Osteocyte (in vitro differentiated cells): ENCODE data around the gene RXRA. TPM values are rescaled to one million over a fixed set of nuclear protein-coding genes. Genes with fewer than 3 reads are reported as not detected.

ENCODE experiments used
- DNase-seq: peaks from one replicate; pipeline ENCODE4 v3.0.0; 2021; ENCODE audit warnings: mixed read lengths; ENCODE audit not compliant: unreplicated experiment; ENCODE audit errors: extremely low spot score
- H3K27ac Mint-ChIP-seq: one replicate; pipeline ENCODE4 v1.8.0; 2021; ENCODE audit warnings: mild to moderate bottlenecking, mixed read lengths; ENCODE audit not compliant: unreplicated experiment
- H3K27me3 Mint-ChIP-seq: one replicate; pipeline ENCODE4 v1.8.0; 2021; ENCODE audit warnings: mixed read lengths; ENCODE audit not compliant: unreplicated experiment
- H3K36me3 Mint-ChIP-seq: one replicate; pipeline ENCODE4 v1.8.0; 2021; ENCODE audit warnings: mixed read lengths; ENCODE audit not compliant: unreplicated experiment
- H3K4me1 Mint-ChIP-seq: one replicate; pipeline ENCODE4 v1.8.0; 2021; ENCODE audit warnings: mixed read lengths; ENCODE audit not compliant: unreplicated experiment
- H3K4me3 Mint-ChIP-seq: one replicate; pipeline ENCODE4 v1.8.0; 2021; ENCODE audit warnings: mild to moderate bottlenecking, moderate library complexity, mixed read lengths; ENCODE audit not compliant: unreplicated experiment
- H3K9me3 Mint-ChIP-seq: one replicate; pipeline ENCODE4 v1.8.0; 2021; ENCODE audit warnings: mixed read lengths; ENCODE audit not compliant: unreplicated experiment
- CTCF ChIP-seq: fragments of 200-600 bp; sonication (generic); IDR thresholded peaks from 2 replicates; pipeline ENCODE4 v1.5.0; 2021; ENCODE audit warnings: antibody characterized with exemption, mild to moderate bottlenecking, moderate library complexity
- total RNA-seq: library from RNA; stranded (reverse); gene quantifications from 2 replicates; pipeline ENCODE4 v1.2.1, GENCODE V29; 2021

Gene RXRA
- total RNA-seq, 1 donor from 2014 or later = 82.2 TPM

GRCh38 chr9:134441227-134442084, 115.2 kb downstream of the RXRA start:
- no peak overlapping the region for H3K27ac Mint-ChIP-seq
- no peak for DNase-seq
- peaks cover 7% of the 10 kb centered on the region for H3K36me3 Mint-ChIP-seq
- H3K4me1 Mint-ChIP-seq = peaks cover 51% of the 10 kb centered on the region
- TF ChIP-seq CTCF = no peak
- no peaks in the 10 kb centered on the region for H3K27me3 Mint-ChIP-seq
- no peak overlapping the region for H3K4me3 Mint-ChIP-seq
- no peaks in the 10 kb centered on the region for H3K9me3 Mint-ChIP-seq

GRCh38 chr9:134442085-134442474, 115.8 kb downstream of the RXRA start:
- Mint-ChIP-seq H3K9me3 (no peaks in the 10 kb centered on the region), H3K27ac (peak overlapping the region; percentile 72), H3K4me1 (peaks cover 45% of the 10 kb centered on the region), H3K36me3 (peaks cover 4% of the 10 kb centered on the region), H3K27me3 (no peaks in the 10 kb centered on the region), H3K4me3 (no peak overlapping the region)
- TF ChIP-seq CTCF = no peak
- no peak for DNase-seq

GRCh38 chr9:134442486-134443173, 116.4 kb downstream of the RXRA start:
- Mint-ChIP-seq H3K9me3 (no peaks in the 10 kb centered on the region), H3K4me3 (no peak overlapping the region), H3K36me3 (peaks cover 4% of the 10 kb centered on the region), H3K4me1 (peaks cover 42% of the 10 kb centered on the region), H3K27me3 (no peaks in the 10 kb centered on the region), H3K27ac (peak overlapping the region; percentile 72)
- no peak for TF ChIP-seq CTCF
- no peak for DNase-seq

- DNase-seq = peak; percentile 93
- Mint-ChIP-seq H3K4me1 (peaks cover 40% of the 10 kb centered on the region), H3K9me3 (no peaks in the 10 kb centered on the region), H3K27ac (peak overlapping the region; percentile 41), H3K4me3 (no peak overlapping the region), H3K36me3 (peaks cover 4% of the 10 kb centered on the region), H3K27me3 (no peaks in the 10 kb centered on the region)
- peak; percentile 99 for TF ChIP-seq CTCF
These were observed 117.2 kb downstream of the RXRA start for GRCh38 chr9:134443174-134444037.

- H3K4me3 Mint-ChIP-seq = no peak overlapping the region
- DNase-seq = no peak
- no peaks in the 10 kb centered on the region for H3K9me3 Mint-ChIP-seq
- H3K27me3 Mint-ChIP-seq = no peaks in the 10 kb centered on the region
- no peak for TF ChIP-seq CTCF
- H3K4me1 Mint-ChIP-seq = peaks cover 40% of the 10 kb centered on the region
- peaks cover 4% of the 10 kb centered on the region for H3K36me3 Mint-ChIP-seq
- no peak overlapping the region for H3K27ac Mint-ChIP-seq
These were observed 117.7 kb downstream of the RXRA start for GRCh38 chr9:134444038-134444315.
